Stimulated activated CD8-positive, alpha-beta memory T cell treated with anti-CD3 and anti-CD28 coated beads, Interleukin-15, amount 100 ng/mL, for 48 hours (primary cell): Measurements from ENCODE around the gene TRIM17.

Experiments used
- DNase-seq, 2 donors: peaks; one replicate each; pipeline ENCODE4 v3.0.0-alpha.2; 2020; ENCODE audit warnings: low read depth in 2 of 2

The TRIM17 gene

GRCh38 chr1:228400692-228401454 is 15.8 kb downstream of the TRIM17 start:
- DNase-seq = no peak

- DNase-seq = no peak
Observed at GRCh38 chr1:228400237-228400651, 16.4 kb downstream of the TRIM17 start.

GRCh38 chr1:228399531-228400236 is 17.0 kb downstream of the TRIM17 start:
- DNase-seq = no peak

- no peak for DNase-seq
Observed at GRCh38 chr1:228398741-228399461, 17.8 kb downstream of the TRIM17 start.

- DNase-seq = no peak
Observed at GRCh38 chr1:228397966-228398365, 18.7 kb downstream of the TRIM17 start.

- no peak for DNase-seq
Observed at GRCh38 chr1:228396770-228397662, 19.6 kb downstream of the TRIM17 start.

GRCh38 chr1:228394571-228395394 is 21.9 kb downstream of the TRIM17 start:
- no peak for DNase-seq

- DNase-seq = no peak
Observed at GRCh38 chr1:228393811-228394570, 22.7 kb downstream of the TRIM17 start.

- no peak for DNase-seq
Observed at GRCh38 chr1:228393268-228393701, 23.4 kb downstream of the TRIM17 start.

GRCh38 chr1:228392111-228392936 is 24.3 kb downstream of the TRIM17 start:
- no peak for DNase-seq

GRCh38 chr1:228391411-228392020 is 25.1 kb downstream of the TRIM17 start:
- no peak for DNase-seq

GRCh38 chr1:228390649-228391048 is 26.0 kb downstream of the TRIM17 start:
- DNase-seq = no peak

- no peak for DNase-seq
Observed at GRCh38 chr1:228387321-228387720, 29.3 kb downstream of the TRIM17 start.

- DNase-seq = no peak
Observed at GRCh38 chr1:228385232-228385631, 31.4 kb downstream of the TRIM17 start.

- no peak for DNase-seq
Observed at GRCh38 chr1:228383773-228384172, 32.9 kb downstream of the TRIM17 start.

GRCh38 chr1:228381356-228381755 is 35.3 kb downstream of the TRIM17 start:
- DNase-seq = no peak

- DNase-seq = no peak
Observed at GRCh38 chr1:228379666-228380065, 37.0 kb downstream of the TRIM17 start.

GRCh38 chr1:228378873-228379460 is 37.7 kb downstream of the TRIM17 start:
- no peak for DNase-seq
